Measurements from ENCODE around the gene PRODH2.
A peak's percentile ranks its signal among the peaks of the same experiment; 100 is the strongest.
"Not testable (repeated sequence)": the region's sequence is repeated elsewhere in the genome, so short reads cannot be mapped to it uniquely, and the experiment has no call there.

Gene PRODH2

GRCh38 chr19:35780717-35781116 is 31.9 kb downstream of the PRODH2 start:
- no peak for FAIRE-seq

- FAIRE-seq, result no peak
These were observed 32.6 kb downstream of the PRODH2 start for GRCh38 chr19:35780058-35780457.

GRCh38 chr19:35779033-35779432 is 33.6 kb downstream of the PRODH2 start:
- FAIRE-seq, result no peak

- no peak for FAIRE-seq
These were observed 34.7 kb downstream of the PRODH2 start for GRCh38 chr19:35777961-35778360.

GRCh38 chr19:35777086-35777841 is 35.4 kb downstream of the PRODH2 start:
- FAIRE-seq, result no peak

GRCh38 chr19:35776102-35776788 is 36.4 kb downstream of the PRODH2 start:
- FAIRE-seq, result no peak

GRCh38 chr19:35775298-35776101 is 37.1 kb downstream of the PRODH2 start, which contains the start of gene ARHGAP33:
TSS of gene ARHGAP33 (plus strand) at chr19:35775564. CDS start at chr19:35775659, 95 bp downstream.
- peak; percentile 13 for FAIRE-seq

- no peak for FAIRE-seq
These were observed 37.7 kb downstream of the PRODH2 start for GRCh38 chr19:35775046-35775297.

- no peak for FAIRE-seq
These were observed 38.2 kb downstream of the PRODH2 start for GRCh38 chr19:35774274-35775045.

- FAIRE-seq, result no peak
These were observed 39.4 kb downstream of the PRODH2 start for GRCh38 chr19:35773020-35773806.

GRCh38 chr19:35772362-35772761 is 40.3 kb downstream of the PRODH2 start:
- not testable (repeated sequence) for FAIRE-seq

- no peak for FAIRE-seq
These were observed 44.6 kb downstream of the PRODH2 start for GRCh38 chr19:35768082-35768421.

GRCh38 chr19:35767288-35768081 is 45.2 kb downstream of the PRODH2 start:
- FAIRE-seq, result no peak

GRCh38 chr19:35766571-35767104 is 46.0 kb downstream of the PRODH2 start:
- FAIRE-seq, result no peak

GRCh38 chr19:35764432-35765315 is 48.0 kb downstream of the PRODH2 start:
- FAIRE-seq, result no peak

GRCh38 chr19:35760711-35761349 is 51.8 kb downstream of the PRODH2 start:
- no peak for FAIRE-seq

GRCh38 chr19:35759697-35760096 is 52.9 kb downstream of the PRODH2 start:
- no peak for FAIRE-seq

- FAIRE-seq, result peak; percentile 99
These were observed 54.7 kb downstream of the PRODH2 start, which contains the start of gene PROSER3 for GRCh38 chr19:35757749-35758608. TSS of gene PROSER3 (plus strand) at chr19:35758176. CDS start at chr19:35758216, 40 bp downstream.

Data from islet of Langerhans (tissue), 1 donor.